MCF 10A (cell line): ENCODE measurements around the gene HS2ST1. TPM values are rescaled to one million over a fixed set of nuclear protein-coding genes. Genes with fewer than 3 reads are reported as not detected.

Source experiments
- BruUV-seq: library from RNA; stranded (reverse); fragments of 400-500 nt; replicated peaks from 2 replicates; lab custom pipeline; 2021; lab: Mats Ljungman, UMichigan
- CTCF ChIA-PET: fragments of 300-600 bp; sonication (Branson Sonifier 250); formaldehyde crosslinking; extraction: SDS; loops from one replicate; lab custom pipeline; 2021; ENCODE audit warnings: antibody characterized with exemption, inconsistent platforms; lab: Yijun Ruan, JAX
- POLR2A ChIA-PET: fragments of 300-600, 350-650 bp; sonication (Branson Sonifier 250); formaldehyde crosslinking; extraction: SDS; loops from one replicate; lab custom pipeline; 2020; ENCODE audit warnings: antibody characterized with exemption, inconsistent platforms; lab: Yijun Ruan, JAX
- DNase-seq: peaks from one replicate; pipeline ENCODE4 v3.0.0-alpha.2; 2018; ENCODE audit not compliant: unreplicated experiment
- H3K27ac Mint-ChIP-seq: one replicate; pipeline ENCODE4 v1.8.0; 2022; ENCODE audit warnings: mild to moderate bottlenecking, low read depth, mixed read lengths; ENCODE audit not compliant: unreplicated experiment
- H3K27me3 Mint-ChIP-seq: one replicate; pipeline ENCODE4 v1.8.0; 2022; ENCODE audit warnings: mixed read lengths; ENCODE audit not compliant: insufficient read depth, unreplicated experiment
- H3K36me3 Mint-ChIP-seq: one replicate; pipeline ENCODE4 v1.8.0; 2022; ENCODE audit warnings: mild to moderate bottlenecking, moderate library complexity, mixed read lengths; ENCODE audit not compliant: insufficient read depth, unreplicated experiment
- H3K4me1 Mint-ChIP-seq: one replicate; pipeline ENCODE4 v1.8.0; 2022; ENCODE audit warnings: mixed read lengths; ENCODE audit not compliant: insufficient read depth, unreplicated experiment
- H3K4me3 Mint-ChIP-seq: one replicate; pipeline ENCODE4 v1.8.0; 2022; ENCODE audit warnings: mild to moderate bottlenecking, moderate library complexity, mixed read lengths; ENCODE audit not compliant: unreplicated experiment
- H3K9me3 Mint-ChIP-seq: one replicate; pipeline ENCODE4 v1.8.0; 2022; ENCODE audit warnings: mixed read lengths; ENCODE audit not compliant: unreplicated experiment
- intact Hi-C: fragments of 100-400 bp; cut with micrococcal nuclease; formaldehyde crosslinking; loops from 2 replicates; pipeline ENCODE4 v1.14.1; 2022
- total RNA-seq: library from RNA; stranded (reverse); gene quantifications from 2 replicates; pipeline ENCODE4 v1.2.3, GENCODE V29; 2022
- TF ChIP-seq, protein P1 (sequence below): fragments of 200-600 bp; IDR thresholded peaks from one replicate; pipeline ENCODE4 v1.8.0; 2022; ENCODE audit warnings: antibody characterized with exemption, mild to moderate bottlenecking; ENCODE audit not compliant: unreplicated experiment

Gene HS2ST1
- total RNA-seq, 1 experiment from 2014 or later = 20.4 TPM

DNA sequence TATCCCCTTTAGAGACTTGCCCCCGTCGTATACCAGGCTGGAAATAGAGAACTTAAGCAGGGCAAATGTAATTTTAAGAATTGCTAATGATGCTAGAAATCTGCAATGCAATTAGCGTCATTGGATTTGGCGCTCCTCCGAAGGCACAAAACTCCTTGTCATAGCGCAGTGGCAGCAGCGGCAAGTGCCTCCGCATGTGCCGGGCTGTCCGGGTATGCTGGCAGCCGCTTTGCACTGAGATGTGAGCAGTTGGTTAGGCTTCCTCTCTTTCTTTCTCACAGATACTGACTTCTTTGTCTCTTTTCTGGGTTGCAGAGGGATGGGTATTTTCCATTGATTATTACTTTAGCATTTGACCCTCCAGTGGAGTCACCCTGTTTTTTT lies 220.9 kb downstream of the HS2ST1 start:
- H3K36me3 Mint-ChIP-seq = no peaks in the 10 kb centered on the region
- TF ChIP-seq, protein P1, sequence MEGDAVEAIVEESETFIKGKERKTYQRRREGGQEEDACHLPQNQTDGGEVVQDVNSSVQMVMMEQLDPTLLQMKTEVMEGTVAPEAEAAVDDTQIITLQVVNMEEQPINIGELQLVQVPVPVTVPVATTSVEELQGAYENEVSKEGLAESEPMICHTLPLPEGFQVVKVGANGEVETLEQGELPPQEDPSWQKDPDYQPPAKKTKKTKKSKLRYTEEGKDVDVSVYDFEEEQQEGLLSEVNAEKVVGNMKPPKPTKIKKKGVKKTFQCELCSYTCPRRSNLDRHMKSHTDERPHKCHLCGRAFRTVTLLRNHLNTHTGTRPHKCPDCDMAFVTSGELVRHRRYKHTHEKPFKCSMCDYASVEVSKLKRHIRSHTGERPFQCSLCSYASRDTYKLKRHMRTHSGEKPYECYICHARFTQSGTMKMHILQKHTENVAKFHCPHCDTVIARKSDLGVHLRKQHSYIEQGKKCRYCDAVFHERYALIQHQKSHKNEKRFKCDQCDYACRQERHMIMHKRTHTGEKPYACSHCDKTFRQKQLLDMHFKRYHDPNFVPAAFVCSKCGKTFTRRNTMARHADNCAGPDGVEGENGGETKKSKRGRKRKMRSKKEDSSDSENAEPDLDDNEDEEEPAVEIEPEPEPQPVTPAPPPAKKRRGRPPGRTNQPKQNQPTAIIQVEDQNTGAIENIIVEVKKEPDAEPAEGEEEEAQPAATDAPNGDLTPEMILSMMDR = no peak
- no TSS peak for BruUV-seq
- peaks cover 6% of the 10 kb centered on the region for H3K4me1 Mint-ChIP-seq
- ChIA-PET CTCF (interaction anchor here (1.5 kb wide), 1 partner anchor 191 kb away, joined by 3 read pairs; no protein-coding TSS in a partner anchor), POLR2A (no interaction called here)
- no peak for DNase-seq
- no peak overlapping the region for H3K4me3 Mint-ChIP-seq
- H3K27me3 Mint-ChIP-seq = no peaks in the 10 kb centered on the region
- intact Hi-C loops = no loop called here
- H3K9me3 Mint-ChIP-seq = no peaks in the 10 kb centered on the region
- H3K27ac Mint-ChIP-seq = no peak overlapping the region

DNA sequence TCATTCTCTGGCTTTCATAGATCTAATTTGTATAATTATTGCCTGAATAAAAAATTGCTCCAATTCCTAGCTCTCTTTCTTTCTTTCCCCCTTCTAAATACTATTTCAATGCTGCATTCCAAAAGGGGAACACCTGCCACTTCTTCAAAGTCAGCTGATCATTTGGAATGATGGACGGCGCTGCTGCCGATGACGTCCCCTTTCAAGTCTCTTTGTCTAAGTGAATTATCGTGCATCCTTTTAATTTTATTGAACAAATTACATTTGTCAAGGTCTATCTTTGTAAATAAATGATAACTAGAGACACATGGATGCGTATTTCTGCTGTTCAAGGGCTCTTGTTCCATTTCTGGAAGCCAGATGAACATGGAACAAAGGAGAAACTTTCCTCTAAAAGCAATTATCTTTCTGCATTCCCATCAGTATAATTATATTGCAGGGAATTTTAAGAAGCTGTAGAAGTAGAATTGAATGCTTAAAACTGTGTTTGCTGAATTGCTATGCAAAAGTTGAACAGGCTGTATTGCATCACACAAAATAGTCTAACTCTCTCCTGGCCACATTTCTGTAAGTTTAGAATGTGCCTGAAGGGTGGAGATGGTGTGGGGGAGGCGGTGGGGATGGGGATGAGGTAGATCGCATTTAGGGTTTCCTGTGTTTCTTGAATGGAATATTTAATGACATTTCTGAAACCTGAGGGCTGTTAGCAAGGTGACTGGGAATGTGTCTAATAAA lies 222.3 kb downstream of the HS2ST1 start:
- Mint-ChIP-seq H3K4me1 (peaks cover 15% of the 10 kb centered on the region), H3K4me3 (no peak overlapping the region), H3K27me3 (no peaks in the 10 kb centered on the region), H3K27ac (no peak overlapping the region), H3K9me3 (no peaks in the 10 kb centered on the region), H3K36me3 (no peaks in the 10 kb centered on the region)
- no peak for DNase-seq
- TF ChIP-seq, protein P1 = no peak
- BruUV-seq = no TSS peak
- ChIA-PET CTCF (interaction anchor here (0.6 to 1.3 kb wide), 4 partner anchors 53 to 1519 kb away, joined by 3 to 5 read pairs (median 3); no protein-coding TSS in a partner anchor), POLR2A (no interaction called here)
- intact Hi-C loops = no loop called here

DNA sequence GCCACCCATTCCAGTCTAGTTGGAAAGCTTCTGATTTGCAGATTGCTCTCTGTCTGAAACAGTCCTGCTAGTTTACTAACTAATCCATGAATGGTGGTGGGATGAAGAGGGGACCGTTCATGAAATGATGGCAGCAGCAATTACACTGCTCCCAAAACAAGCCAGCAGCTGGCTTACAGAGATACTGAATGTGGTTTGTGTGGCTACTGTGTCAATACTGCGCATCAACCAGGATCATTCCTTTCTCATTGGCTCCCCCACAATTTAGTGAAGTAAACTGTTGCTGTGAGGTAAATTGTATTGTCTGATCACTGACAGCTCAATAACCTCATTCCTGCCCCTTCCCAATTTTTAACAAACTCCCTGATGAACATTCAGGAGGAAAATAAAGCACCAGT lies 222.9 kb downstream of the HS2ST1 start:
- intact Hi-C loops = no loop called here
- Mint-ChIP-seq H3K4me1 (peaks cover 15% of the 10 kb centered on the region), H3K36me3 (no peaks in the 10 kb centered on the region), H3K4me3 (no peak overlapping the region), H3K27me3 (no peaks in the 10 kb centered on the region), H3K9me3 (no peaks in the 10 kb centered on the region), H3K27ac (no peak overlapping the region)
- CTCF ChIA-PET = interaction anchor here (0.6 kb wide), 2 partner anchors 838 to 1518 kb away, joined by 3 read pairs; no protein-coding TSS in a partner anchor
- TF ChIP-seq, protein P1 = no peak
- POLR2A ChIA-PET = interaction anchor here (0.7 kb wide), 1 partner anchor 12 kb away, joined by 4 read pairs; no protein-coding TSS in a partner anchor
- no peak for DNase-seq
- BruUV-seq = no TSS peak

DNA sequence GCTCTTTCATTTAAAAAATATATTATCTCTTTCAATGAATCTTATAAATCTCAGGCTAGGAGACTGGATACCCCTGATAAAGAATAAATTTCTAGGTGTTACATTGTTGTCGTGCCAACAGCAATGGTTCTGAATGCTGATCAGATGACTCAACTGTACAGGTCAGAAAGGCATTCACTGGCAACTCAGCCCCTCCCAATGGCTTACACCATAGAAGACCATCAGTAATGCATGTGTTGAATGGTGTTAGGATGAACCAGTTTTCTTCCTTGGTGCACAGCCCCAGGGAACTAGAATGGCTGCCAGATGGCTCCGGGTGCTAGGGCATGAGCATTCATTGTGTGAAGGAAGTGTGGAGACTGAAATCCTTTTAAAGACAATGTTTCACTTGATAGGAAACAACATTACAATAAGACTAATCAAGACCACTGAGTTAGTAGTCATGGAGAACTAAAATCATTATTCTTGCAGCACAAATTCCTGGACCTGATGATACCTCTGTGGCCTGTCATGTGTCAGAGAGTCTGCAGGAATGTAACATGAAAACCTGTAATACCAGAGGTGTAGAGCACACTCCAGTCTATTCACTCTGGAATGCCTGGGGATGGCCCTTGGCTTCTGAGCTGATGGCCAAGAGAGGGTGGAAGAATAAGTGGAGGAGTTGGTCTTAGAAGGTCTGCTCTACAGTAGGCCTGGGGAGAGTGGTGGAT lies 226.6 kb downstream of the HS2ST1 start:
- Mint-ChIP-seq H3K27ac (peak overlapping the region; percentile 17), H3K27me3 (no peaks in the 10 kb centered on the region), H3K9me3 (no peaks in the 10 kb centered on the region), H3K4me1 (peaks cover 15% of the 10 kb centered on the region), H3K4me3 (no peak overlapping the region), H3K36me3 (no peaks in the 10 kb centered on the region)
- ChIA-PET CTCF (interaction anchor here (2.3 kb wide), 1 partner anchor 10 kb away, joined by 13 read pairs; no protein-coding TSS in a partner anchor), POLR2A (no interaction called here)
- peak; percentile 46 for DNase-seq
- TF ChIP-seq, protein P1 = no peak
- intact Hi-C loops = no loop called here
- BruUV-seq = no TSS peak
